ENCODE data around the gene IFNA13.

GRCh38 chr9:21385131-21385670 lies 17.3 kb upstream of the IFNA13 start, which contains the start of gene IFNA2:
- TF ChIP-seq GATA2 (IDR thresholded peaks at IDR 0.05; ENCODE audit: low read depth, low read length): no peak
- no peak for TF ChIP-seq GATA3 (IDR thresholded peaks at IDR 0.05; ENCODE audit: low read depth, low read length)
